HCEC 1CT (cell line): Measurements from ENCODE around the gene EPHA4.
A peak's percentile ranks its signal among the peaks of the same experiment; 100 is the strongest.

Source experiments
- DNase-seq: peaks from one replicate; pipeline ENCODE4 v3.0.0-alpha.2; 2017

EPHA4 gene

GRCh38 chr2:221571025-221571550, 1.0 kb downstream of the EPHA4 start:
- DNase-seq, result no peak

- DNase-seq, result peak; percentile 40
Observed at GRCh38 chr2:221570321-221570935, 1.7 kb downstream of the EPHA4 start.

GRCh38 chr2:221569871-221570270, 2.2 kb downstream of the EPHA4 start:
- no peak for DNase-seq

- no peak for DNase-seq
Observed at GRCh38 chr2:221569425-221569845, 2.7 kb downstream of the EPHA4 start.

GRCh38 chr2:221568299-221568698, 3.8 kb downstream of the EPHA4 start:
- DNase-seq, result no peak

GRCh38 chr2:221567809-221568208, 4.3 kb downstream of the EPHA4 start:
- DNase-seq, result peak; percentile 47

GRCh38 chr2:221567231-221567760, 4.8 kb downstream of the EPHA4 start:
- no peak for DNase-seq

GRCh38 chr2:221563270-221563985, 8.7 kb downstream of the EPHA4 start:
- no peak for DNase-seq

- peak; percentile 22 for DNase-seq
Observed at GRCh38 chr2:221562226-221562625, 9.9 kb downstream of the EPHA4 start.

GRCh38 chr2:221561770-221562169, 10.3 kb downstream of the EPHA4 start:
- no peak for DNase-seq

GRCh38 chr2:221559991-221560390, 12.1 kb downstream of the EPHA4 start:
- no peak for DNase-seq

GRCh38 chr2:221558107-221558506, 14.0 kb downstream of the EPHA4 start:
- DNase-seq, result no peak

- no peak for DNase-seq
Observed at GRCh38 chr2:221555494-221555846, 16.6 kb downstream of the EPHA4 start.

GRCh38 chr2:221554769-221555493, 17.2 kb downstream of the EPHA4 start:
- DNase-seq, result no peak

GRCh38 chr2:221553333-221553732, 18.8 kb downstream of the EPHA4 start:
- no peak for DNase-seq

GRCh38 chr2:221552291-221552690, 19.8 kb downstream of the EPHA4 start:
- no peak for DNase-seq

GRCh38 chr2:221551864-221552263, 20.2 kb downstream of the EPHA4 start:
- no peak for DNase-seq

GRCh38 chr2:221549143-221549542, 23.0 kb downstream of the EPHA4 start:
- DNase-seq, result no peak

- no peak for DNase-seq
Observed at GRCh38 chr2:221546505-221547225, 25.4 kb downstream of the EPHA4 start.

- no peak for DNase-seq
Observed at GRCh38 chr2:221541131-221541735, 30.9 kb downstream of the EPHA4 start.

- DNase-seq, result no peak
Observed at GRCh38 chr2:221539246-221539645, 32.9 kb downstream of the EPHA4 start.

GRCh38 chr2:221535824-221536223, 36.3 kb downstream of the EPHA4 start:
- DNase-seq, result no peak
